ENCODE measurements around the gene GABRB1. TPM values are rescaled to one million over a fixed set of nuclear protein-coding genes. Genes with fewer than 3 reads are reported as not detected.

The GABRB1 gene
- total and polyA plus RNA-seq, 8 donors, result 0.17 to 0.48 (median 0.32) TPM; not detected in 4

DNA sequence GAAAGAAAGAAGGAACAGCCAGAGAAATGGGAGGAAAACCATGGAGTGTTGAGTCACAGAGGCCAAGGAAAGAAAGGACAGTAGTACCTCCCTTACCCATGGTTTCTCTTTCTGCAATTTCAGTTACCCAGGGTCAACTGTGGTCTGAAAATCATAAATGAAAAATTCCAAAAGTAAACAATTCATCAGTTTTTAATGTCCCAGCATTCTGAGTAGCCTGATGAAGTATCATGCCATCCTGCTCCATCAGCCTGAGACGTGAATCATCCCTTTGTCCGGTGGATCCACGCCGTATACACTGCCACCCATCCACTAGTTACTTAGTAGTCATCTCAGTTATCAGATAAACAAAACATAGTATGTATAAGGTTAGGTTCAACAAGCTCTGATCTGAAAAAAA is 318.0 kb downstream of the GABRB1 start:
- intact Hi-C loops (cut with DNase I), result no loop called here
- Histone ChIP-seq H3K9me3 (no peaks in the 10 kb centered on the region), H3K27ac (no peak overlapping the region), H3K27me3 (no peaks in the 10 kb centered on the region), H3K4me1 (no peaks in the 10 kb centered on the region), H3K4me3 (no peak overlapping the region), H3K36me3 (no peaks in the 10 kb centered on the region)
- no peak for ATAC-seq
- TF ChIP-seq, protein P1, sequence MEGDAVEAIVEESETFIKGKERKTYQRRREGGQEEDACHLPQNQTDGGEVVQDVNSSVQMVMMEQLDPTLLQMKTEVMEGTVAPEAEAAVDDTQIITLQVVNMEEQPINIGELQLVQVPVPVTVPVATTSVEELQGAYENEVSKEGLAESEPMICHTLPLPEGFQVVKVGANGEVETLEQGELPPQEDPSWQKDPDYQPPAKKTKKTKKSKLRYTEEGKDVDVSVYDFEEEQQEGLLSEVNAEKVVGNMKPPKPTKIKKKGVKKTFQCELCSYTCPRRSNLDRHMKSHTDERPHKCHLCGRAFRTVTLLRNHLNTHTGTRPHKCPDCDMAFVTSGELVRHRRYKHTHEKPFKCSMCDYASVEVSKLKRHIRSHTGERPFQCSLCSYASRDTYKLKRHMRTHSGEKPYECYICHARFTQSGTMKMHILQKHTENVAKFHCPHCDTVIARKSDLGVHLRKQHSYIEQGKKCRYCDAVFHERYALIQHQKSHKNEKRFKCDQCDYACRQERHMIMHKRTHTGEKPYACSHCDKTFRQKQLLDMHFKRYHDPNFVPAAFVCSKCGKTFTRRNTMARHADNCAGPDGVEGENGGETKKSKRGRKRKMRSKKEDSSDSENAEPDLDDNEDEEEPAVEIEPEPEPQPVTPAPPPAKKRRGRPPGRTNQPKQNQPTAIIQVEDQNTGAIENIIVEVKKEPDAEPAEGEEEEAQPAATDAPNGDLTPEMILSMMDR (IDR thresholded peaks at IDR 0.05), result no peak
- no peak for DNase-seq

DNA sequence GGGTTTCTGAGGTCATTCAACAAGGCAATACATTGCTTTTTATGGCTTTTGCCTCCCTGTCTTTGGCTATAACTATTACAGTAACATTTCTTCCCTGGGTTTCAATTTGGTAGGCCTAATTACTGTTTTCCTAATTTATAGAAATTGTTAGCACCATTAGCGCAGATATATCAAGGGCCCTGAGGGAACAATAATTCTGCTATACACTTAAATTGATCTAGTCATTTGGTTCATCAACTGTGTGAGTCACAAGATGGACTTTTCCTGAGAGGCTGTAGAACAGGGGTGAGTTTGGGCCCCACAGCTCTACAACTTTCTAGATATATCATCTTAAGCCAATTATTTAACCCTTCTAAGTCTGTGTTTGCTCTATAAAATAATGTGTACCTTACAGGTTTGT is 324.2 kb downstream of the GABRB1 start:
- TF ChIP-seq, protein P1 (IDR thresholded peaks at IDR 0.05), result no peak

DNA sequence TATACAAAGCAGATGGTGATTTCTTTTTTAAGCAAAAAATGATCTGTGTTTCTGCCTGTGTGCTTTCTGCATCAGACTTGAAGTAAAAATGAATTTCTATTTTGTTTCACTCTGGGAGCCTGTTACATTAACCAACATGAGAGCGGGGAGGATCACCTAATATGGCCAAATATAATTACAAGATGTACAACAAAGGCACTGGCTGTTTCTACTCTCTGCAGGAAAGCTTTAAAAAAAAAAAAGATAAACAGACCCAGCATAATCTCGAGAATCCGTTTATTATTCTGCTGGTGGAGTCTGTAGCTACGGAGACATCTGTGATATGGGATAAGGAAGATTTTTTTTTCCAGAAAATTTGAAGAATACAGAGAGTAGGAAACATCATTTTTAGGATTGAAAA is 328.5 kb downstream of the GABRB1 start:
- DNase-seq (no peak), ATAC-seq (no peak)
- Histone ChIP-seq H3K27me3 (no peaks in the 10 kb centered on the region), H3K9me3 (no peaks in the 10 kb centered on the region), H3K4me3 (no peak overlapping the region), H3K36me3 (no peaks in the 10 kb centered on the region), H3K27ac (no peak overlapping the region), H3K4me1 (no peaks in the 10 kb centered on the region)
- TF ChIP-seq, protein P1 (IDR thresholded peaks at IDR 0.05), result no peak
- intact Hi-C loops (cut with DNase I), result no loop called here

More for the DNA sequence above, 324.2 kb downstream of the GABRB1 start:
- Histone ChIP-seq H3K4me1 (no peaks in the 10 kb centered on the region), H3K27ac (no peak overlapping the region), H3K9me3 (no peaks in the 10 kb centered on the region), H3K36me3 (no peaks in the 10 kb centered on the region), H3K27me3 (no peaks in the 10 kb centered on the region), H3K4me3 (no peak overlapping the region)
- DNase-seq (no peak), ATAC-seq (no peak)
- intact Hi-C loops (cut with DNase I), result no loop called here

DNA sequence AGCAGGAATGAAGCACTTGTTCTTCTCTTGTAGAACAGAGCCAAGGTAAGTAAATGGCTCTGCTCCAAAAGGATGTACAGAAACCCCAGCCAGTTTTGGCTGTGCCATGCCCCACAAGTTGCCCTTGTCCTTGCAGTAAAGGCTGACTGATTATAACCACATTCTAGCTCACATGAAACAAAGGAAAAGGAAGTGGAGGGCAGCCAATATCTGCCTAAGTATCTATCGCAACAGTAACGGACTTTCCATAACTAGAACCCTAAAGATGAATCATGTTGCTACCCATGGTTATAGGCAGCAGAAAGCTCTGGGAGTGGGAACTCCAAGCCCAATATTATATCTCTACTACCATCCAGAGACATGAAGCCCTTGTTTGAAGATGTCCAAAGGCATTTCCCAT is 336.4 kb downstream of the GABRB1 start:
- intact Hi-C loops (cut with DNase I), result no loop called here
- TF ChIP-seq, protein P1 (IDR thresholded peaks at IDR 0.05), result no peak
- no peaks in the 10 kb centered on the region for H3K27me3 ChIP-seq
- no peak overlapping the region for H3K4me3 ChIP-seq
- ATAC-seq (no peak), DNase-seq (no peak)
- H3K9me3 ChIP-seq, result no peaks in the 10 kb centered on the region
- no peak overlapping the region for H3K27ac ChIP-seq
- H3K36me3 ChIP-seq, result no peaks in the 10 kb centered on the region
- H3K4me1 ChIP-seq, result no peaks in the 10 kb centered on the region

DNA sequence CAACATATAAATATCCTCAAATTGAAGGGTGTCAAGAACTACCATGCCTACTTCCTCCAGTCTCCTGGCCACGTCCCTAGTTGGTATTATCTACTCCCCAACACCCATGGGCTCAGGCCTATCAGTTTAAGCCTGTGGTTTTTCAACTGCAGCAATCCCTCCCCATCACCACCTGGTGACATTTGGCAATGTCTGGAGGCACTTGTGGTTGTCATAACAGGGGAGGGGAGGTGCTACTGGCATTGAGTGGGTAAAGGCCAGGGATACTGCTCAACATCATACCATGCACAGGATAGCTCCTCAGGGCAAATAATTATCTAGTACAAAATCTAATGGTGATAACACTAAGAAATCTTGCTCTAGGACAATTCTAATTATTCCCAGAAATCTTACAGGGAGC is 336.8 kb downstream of the GABRB1 start:
- Histone ChIP-seq H3K4me3 (no peak overlapping the region), H3K9me3 (no peaks in the 10 kb centered on the region), H3K27ac (no peak overlapping the region), H3K36me3 (no peaks in the 10 kb centered on the region), H3K27me3 (no peaks in the 10 kb centered on the region), H3K4me1 (no peaks in the 10 kb centered on the region)
- DNase-seq (no peak), ATAC-seq (no peak)
- TF ChIP-seq, protein P1 (IDR thresholded peaks at IDR 0.05), result no peak
- intact Hi-C loops (cut with DNase I), result no loop called here

All from left lung (tissue), 10 donors.